ENCODE results near the gene ANKRD12.

Gene ANKRD12

GRCh38 chr18:9334973-9335696 lies 198.6 kb downstream of the ANKRD12 start:
- in situ Hi-C loops (cut with MboI; ENCODE audit: low sequenced_read_pairs) = no loop called here

All from HL-60/S4 (cell line).